Epidermal melanocyte (primary cell): ENCODE measurements around the gene MKNK1.
"Not testable (repeated sequence)": the region's sequence is repeated elsewhere in the genome, so short reads cannot be mapped to it uniquely, and the experiment has no call there.

Source experiments
- DNase-seq: peaks from one replicate; pipeline ENCODE4 v3.0.0; 2011; ENCODE audit warnings: low spot score; ENCODE audit not compliant: insufficient read length

The MKNK1 gene

GRCh38 chr1:46603858-46604549 lies at the start of gene MKNK1:
MKNK1 (minus strand) TSS chr1:46604268; CDS start chr1:46583327, 20,941 bp downstream.
- DNase-seq = peak; percentile 99

GRCh38 chr1:46653405-46653958 lies 49.4 kb upstream of the MKNK1 start:
- DNase-seq = no peak

- no peak for DNase-seq
Measured at GRCh38 chr1:46652321-46653100, 48.4 kb upstream of the MKNK1 start.

- DNase-seq = not testable (repeated sequence)
Measured at GRCh38 chr1:46651152-46651551, 47.1 kb upstream of the MKNK1 start.

GRCh38 chr1:46650491-46650890 lies 46.4 kb upstream of the MKNK1 start:
- no peak for DNase-seq

- DNase-seq = no peak
Measured at GRCh38 chr1:46649764-46650163, 45.7 kb upstream of the MKNK1 start.

GRCh38 chr1:46647611-46648010 lies 43.5 kb upstream of the MKNK1 start:
- DNase-seq = no peak

- no peak for DNase-seq
Measured at GRCh38 chr1:46646844-46647243, 42.8 kb upstream of the MKNK1 start.

GRCh38 chr1:46646331-46646730 lies 42.3 kb upstream of the MKNK1 start:
- DNase-seq = no peak

GRCh38 chr1:46645815-46646214 lies 41.7 kb upstream of the MKNK1 start:
- DNase-seq = no peak

GRCh38 chr1:46643368-46643775 lies 39.3 kb upstream of the MKNK1 start:
- DNase-seq = peak; percentile 46

- no peak for DNase-seq
Measured at GRCh38 chr1:46642115-46642680, 38.1 kb upstream of the MKNK1 start.

GRCh38 chr1:46639547-46639946 lies 35.5 kb upstream of the MKNK1 start:
- no peak for DNase-seq

- no peak for DNase-seq
Measured at GRCh38 chr1:46638921-46639320, 34.9 kb upstream of the MKNK1 start.

GRCh38 chr1:46637444-46638083 lies 33.5 kb upstream of the MKNK1 start:
- no peak for DNase-seq

- DNase-seq = no peak
Measured at GRCh38 chr1:46635205-46635604, 31.1 kb upstream of the MKNK1 start.

GRCh38 chr1:46630719-46631118 lies 26.7 kb upstream of the MKNK1 start:
- DNase-seq = no peak

- DNase-seq = no peak
Measured at GRCh38 chr1:46623743-46624644, 19.9 kb upstream of the MKNK1 start.

GRCh38 chr1:46622344-46622743 lies 18.3 kb upstream of the MKNK1 start:
- no peak for DNase-seq

GRCh38 chr1:46621930-46622329 lies 17.9 kb upstream of the MKNK1 start:
- no peak for DNase-seq
